Posterior vena cava (tissue), 2 donors: ENCODE results near the gene LETM1. TPM values are rescaled to one million over a fixed set of nuclear protein-coding genes. Genes with fewer than 3 reads are reported as not detected.
A peak's percentile ranks its signal among the peaks of the same experiment; 100 is the strongest.

Source experiments
- DNase-seq: peaks from one replicate; pipeline ENCODE4 v3.0.0-alpha.2; 2020; ENCODE audit warnings: low spot score
- intact Hi-C, 2 donors: fragments of 100-400 bp; cut with DNase I; formaldehyde crosslinking; loops; one replicate each; pipeline versions ENCODE4 v1.14.1 to v1.14.2; 2022 to 2023
- long read RNA-seq, 2 donors: library from polyadenylated mRNA; unstranded; transcript quantifications; one replicate each; pipeline ENCODE4 v2.0.0, GENCODE V29; 2020 to 2021
- total RNA-seq, 2 donors: library from RNA; stranded (reverse); fragmentation: NEBNext Ultra II Directional; extraction: Animal tissue kit (Norgen Biotek cat#: 25700); gene quantifications; one replicate each; pipeline ENCODE4 v1.2.1, GENCODE V29; 2021
- donor health status: DM: yes; HTN: yes; CAD: no.
- donor health status: DM: yes; HTN: yes; CAD: no.

The LETM1 gene
- 10 to 100 TPM; 22.0 to 25.7 TPM for total RNA-seq
- long read RNA-seq, donor 1, full-length matches to known transcripts = 3 of 11 reads
- long read RNA-seq, donor 1, partial matches to known transcripts = 3 of 11 reads
- long read RNA-seq, donor 1, other reads (novel, unspliced or antisense) = 5 of 11 reads
- long read RNA-seq, donor 2, full-length matches to known transcripts = 11 of 29 reads
- long read RNA-seq, donor 2, partial matches to known transcripts = 11 of 29 reads
- long read RNA-seq, donor 2, other reads (novel, unspliced or antisense) = 7 of 29 reads

DNA sequence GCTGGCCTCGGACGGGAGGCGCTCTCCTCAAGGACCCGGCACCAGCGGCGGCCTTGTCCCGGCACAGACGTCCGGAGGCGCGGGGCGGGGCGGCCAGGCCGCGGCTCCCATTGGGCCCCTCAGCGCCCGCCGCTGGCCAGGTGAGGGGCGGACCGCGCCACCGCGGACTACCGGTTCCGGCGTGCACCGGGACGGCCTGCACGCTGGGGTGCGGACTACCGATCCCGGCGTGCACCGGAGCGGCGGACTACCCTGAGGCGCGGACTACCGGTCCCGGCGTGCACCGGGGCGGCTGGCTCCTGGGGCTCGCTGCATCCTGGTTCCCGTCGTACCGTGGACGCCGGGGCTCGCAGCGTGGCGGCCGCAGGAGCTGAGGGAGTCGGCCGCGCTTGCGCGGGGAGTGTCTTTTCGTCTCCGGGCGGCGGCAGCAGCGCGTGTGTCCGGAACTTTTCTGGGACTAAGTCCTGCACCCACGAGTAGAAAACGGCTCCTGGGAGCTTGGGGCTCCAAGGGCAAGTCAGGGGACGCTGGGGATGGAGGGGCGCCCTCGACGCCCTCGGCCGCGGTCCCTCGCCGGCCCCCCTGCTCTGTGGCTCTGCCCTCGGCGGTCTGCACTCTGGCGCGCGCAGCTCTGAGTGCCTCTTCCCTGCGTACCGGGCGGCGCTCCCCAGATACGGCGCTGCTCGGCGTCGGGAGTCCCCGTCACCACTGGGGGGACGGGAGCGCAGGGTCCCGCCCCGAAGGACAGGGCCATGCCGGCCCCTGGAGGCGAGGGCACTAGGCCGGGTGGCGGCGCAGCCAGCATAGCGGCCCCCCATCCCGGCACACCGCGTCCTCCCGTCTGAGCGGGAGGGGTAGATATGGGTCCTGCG is at the start of gene LETM1:
TSS of gene LETM1 (minus strand) at position 86 of the 872 bp plus-strand sequence. CDS start 206 bp downstream, outside the sequence.
- peak; percentile 99 for DNase-seq
- intact Hi-C loops = no loop called here

DNA sequence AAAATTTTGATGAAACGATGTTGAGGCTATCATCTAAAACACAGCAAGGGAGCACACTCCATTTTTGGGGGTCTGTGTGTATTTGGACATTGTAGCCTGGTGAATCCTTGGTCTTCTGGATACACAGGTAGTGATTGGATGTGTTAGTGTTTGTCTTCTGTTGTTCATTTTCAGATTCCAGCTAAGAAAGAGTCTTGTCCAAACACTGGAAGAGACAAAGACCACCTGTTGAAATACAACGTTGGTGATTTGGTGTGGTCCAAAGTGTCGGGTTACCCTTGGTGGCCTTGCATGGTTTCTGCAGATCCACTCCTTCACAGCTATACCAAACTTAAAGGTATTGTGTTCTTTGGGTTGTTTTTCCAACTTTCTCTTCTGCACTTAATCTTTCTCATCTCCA is 48.1 kb upstream of the LETM1 start:
- no peak for DNase-seq
- intact Hi-C loops = no loop called here

DNA sequence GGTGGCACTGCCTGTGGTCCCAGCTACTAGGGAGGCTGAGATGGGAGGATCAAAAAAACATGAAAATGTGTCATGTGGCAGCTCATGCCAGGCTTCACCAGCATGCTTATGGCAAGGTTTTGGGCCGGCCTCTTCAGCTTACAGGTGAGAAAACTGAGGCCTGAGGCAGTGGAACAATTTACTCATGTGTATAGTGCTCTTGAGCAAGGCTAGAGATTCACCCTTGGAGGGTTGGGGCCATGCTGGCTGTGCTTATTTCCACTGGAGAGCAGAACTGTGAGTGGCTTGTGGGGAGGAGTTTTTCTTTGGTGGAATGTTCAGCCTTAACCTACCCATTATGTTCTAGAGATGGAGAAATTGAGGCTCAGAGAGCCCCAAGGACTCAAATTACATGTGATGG is 47.1 kb upstream of the LETM1 start:
- intact Hi-C loops = no loop called here
- DNase-seq = no peak

DNA sequence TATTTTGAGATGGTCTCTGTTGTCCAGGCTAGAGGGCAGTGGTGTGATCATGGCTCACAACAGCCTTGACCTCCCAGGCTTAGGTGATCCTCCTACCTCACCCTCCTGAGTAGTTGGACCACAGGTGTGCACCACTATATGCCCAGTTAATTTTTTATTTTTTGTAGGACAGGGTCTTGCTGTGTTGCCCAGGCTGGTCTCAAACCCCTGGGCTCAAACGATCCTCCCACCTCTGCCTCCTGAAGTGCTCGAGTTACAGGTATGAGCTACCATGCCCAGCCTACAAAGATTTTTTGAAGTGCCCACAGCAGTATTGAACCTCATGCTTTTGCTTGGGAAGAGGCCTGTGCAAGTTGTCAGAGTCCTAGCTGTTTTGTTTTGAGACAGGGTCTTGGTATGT is 46.3 kb upstream of the LETM1 start:
- intact Hi-C loops = no loop called here
- DNase-seq = peak; percentile 13

DNA sequence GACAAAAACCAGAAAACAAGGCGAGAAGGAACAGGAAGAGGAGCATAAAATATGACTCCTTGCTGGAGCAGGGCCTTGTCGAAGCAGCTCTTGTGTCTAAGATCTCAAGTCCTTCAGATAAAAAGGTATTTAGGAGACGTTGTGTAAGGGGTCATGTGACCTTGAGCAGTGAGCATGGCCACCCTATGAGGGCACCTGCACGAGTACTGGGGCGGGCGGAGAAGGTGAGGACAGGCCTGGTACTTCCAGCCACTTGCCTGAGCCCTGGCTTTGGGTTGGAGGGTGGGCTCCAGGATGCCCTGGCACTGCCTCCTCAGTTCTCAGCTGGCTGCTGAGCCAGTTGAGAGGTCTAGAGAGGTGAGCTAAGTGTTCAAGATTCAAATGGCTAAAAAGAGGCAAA is 45.2 kb upstream of the LETM1 start:
- intact Hi-C loops = no loop called here
- no peak for DNase-seq

DNA sequence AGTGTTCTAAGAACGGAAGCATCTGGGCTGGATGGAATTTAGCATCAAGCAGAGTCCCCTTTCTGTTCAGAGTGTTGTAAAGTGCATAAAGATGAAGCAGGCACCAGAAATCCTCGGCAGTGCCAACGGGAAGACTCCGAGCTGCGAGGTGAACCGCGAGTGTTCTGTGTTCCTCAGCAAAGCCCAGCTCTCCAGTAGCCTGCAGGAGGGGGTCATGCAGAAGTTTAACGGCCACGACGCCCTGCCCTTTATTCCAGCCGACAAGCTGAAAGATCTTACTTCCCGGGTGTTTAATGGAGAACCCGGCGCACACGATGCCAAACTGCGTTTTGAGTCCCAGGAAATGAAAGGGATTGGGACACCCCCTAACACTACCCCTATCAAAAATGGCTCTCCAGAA is 44.7 kb upstream of the LETM1 start:
- intact Hi-C loops = no loop called here
- no peak for DNase-seq

DNA sequence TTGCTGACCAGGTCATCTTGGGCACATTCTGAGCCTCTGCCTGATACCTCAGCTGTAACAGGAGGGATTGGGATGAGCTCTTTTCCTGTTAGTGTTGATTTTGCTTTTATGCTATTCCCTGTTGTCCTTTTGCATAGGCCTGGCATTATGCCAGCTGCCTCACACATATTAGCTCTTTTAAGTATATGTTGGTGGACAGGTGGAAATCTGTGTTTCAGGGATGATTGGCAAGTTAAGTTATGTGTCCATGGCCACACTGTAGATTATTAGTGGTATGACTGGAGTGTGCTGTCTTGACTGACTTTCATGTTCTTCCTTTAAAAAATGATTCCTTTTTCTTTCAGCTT is 44.1 kb upstream of the LETM1 start:
- intact Hi-C loops = no loop called here
- no peak for DNase-seq

DNA sequence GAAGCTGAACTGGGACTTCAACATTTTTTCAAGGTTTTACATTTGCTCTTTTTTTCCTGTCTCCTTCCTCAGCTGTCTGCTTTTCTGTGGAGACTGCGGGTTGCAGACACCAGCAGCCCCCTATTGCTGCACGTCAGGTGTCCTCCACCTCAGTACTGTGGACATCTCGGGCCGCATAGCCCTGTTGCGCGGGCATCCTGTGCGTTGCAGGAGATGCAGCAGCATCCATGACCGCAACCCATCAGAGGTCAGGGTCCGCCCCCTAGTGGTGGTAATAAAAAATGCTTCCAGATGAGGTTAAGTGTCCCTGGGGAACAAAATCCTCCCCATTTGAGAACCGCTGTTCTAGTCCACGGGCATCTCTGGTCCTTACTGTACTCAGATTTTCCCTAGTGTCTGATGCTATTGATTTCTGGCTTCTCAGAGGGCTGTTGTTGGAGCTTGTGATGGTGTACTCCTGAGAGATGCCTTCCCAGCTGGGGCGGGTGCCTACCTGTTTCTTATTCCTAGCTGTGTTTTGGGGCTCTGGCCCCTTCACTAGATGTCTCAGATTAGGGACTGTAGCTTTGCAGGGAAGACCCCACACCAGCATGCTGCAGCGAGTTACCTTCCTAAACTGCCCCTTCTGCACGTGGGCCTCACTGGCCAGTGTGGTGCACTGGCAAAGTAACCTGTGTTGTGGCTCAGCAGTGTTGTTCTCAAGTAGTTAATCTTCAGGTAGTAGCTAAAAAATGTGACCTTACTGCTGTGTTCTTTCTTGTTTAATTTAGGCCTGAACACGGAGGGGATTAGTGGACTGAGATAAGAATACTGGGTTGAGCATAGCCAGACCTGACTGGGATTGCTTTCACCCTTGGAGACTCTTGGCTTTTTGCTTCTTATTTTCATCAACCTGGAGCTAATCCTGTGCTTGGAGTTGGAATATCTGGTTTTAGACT is 43.5 kb upstream of the LETM1 start:
- intact Hi-C loops = loop anchor here (5.0 kb wide), 1 partner anchor 152 kb away; no protein-coding TSS in a partner anchor
- peak; percentile 84 for DNase-seq

DNA sequence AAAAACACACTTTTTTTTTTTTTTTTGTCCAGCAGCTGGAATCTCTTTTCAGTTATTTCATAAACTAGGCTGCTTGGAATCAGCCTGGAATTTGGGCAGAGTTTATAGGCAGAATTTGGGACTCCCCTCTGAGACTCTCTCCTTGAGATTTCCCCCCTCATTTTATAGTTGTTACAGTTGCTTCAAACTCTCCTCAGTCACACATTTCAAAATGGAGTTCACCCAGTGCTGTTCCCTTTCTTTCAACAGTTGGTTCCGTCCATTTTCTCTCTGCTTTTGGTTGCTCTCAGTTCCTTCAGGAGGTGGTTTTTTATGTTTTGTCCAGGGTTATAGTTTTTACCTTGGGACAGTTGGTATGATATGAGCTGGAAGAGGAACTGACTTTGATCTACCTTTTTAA is 42.7 kb upstream of the LETM1 start:
- no peak for DNase-seq
- intact Hi-C loops = loop anchor here (5.0 kb wide), 1 partner anchor 151 kb away; no protein-coding TSS in a partner anchor

DNA sequence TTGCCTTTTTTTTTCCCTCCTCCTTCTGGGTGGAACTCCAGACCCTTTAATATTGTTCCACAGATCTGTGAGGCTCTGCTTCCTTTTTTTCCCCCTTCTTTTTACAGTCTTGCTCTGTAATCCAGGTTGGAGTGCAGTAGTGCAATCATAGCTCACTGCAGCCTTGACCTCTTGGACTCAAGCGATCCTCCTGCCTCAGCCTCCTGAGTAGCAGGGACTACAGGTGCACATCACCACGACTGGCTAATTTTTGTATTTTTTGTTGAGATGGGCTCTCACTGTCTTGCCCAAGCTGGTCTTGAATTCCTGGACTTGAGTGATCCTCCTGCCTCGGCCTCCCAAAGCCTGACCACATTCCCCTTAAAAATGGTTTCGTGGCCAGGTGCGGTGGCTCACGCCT is 42.1 kb upstream of the LETM1 start:
- no peak for DNase-seq
- intact Hi-C loops = loop anchor here (5.0 kb wide), 1 partner anchor 151 kb away; no protein-coding TSS in a partner anchor

DNA sequence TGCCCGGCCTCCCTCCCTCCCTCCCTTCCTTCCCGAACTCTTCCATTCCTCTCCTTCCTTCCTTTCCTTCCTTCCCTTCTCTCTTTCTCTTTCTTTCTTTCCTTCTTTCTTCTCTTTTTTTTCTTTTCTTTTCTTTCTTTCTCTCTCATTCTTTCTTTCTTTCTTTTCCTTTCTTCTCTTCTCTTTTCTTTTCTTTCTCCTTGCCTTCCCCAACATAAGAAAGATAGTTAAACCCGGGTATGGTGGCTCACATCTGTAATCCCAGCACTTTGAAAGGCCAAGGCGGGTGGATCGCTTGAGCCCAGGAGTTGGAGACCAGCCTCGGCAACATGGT is 40.7 kb upstream of the LETM1 start:
- intact Hi-C loops = loop anchor here (5.0 kb wide), 1 partner anchor 149 kb away; no protein-coding TSS in a partner anchor
- no peak for DNase-seq

DNA sequence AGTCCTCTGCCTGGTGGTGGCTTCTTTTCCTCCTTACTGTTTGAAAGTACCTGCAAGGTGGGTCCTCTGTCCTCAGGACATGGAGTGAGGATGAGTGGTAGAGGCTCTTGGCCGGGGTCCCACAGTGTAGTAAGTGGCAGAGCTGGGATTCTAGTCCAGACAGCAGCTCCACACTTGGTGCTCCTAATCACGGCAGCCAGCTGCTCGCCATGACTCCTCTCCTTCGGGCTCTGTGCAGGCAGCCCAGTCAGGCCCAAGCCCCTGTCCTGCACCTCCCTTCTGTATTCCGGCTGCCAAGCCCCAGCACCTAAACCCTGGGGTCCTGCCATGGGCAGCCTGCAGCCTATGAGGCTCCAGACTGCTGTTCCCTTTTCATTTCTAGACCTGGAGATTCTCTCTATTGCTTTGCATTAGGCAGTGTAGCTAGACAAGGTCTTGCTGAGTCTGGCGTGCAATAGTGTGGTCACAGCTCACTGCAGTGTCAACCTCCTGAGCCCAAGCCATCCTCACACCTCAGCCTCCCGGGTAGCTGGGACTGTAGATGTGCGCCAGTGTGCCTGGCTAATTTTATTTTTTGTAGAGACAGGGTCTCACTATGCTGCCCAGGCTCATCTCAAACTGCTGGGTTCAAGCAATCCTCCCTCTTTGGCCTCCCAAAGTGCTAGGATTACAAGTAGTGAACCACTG is 40.2 kb upstream of the LETM1 start:
- intact Hi-C loops = loop anchor here (5.0 kb wide), 1 partner anchor 149 kb away; no protein-coding TSS in a partner anchor
- no peak for DNase-seq

DNA sequence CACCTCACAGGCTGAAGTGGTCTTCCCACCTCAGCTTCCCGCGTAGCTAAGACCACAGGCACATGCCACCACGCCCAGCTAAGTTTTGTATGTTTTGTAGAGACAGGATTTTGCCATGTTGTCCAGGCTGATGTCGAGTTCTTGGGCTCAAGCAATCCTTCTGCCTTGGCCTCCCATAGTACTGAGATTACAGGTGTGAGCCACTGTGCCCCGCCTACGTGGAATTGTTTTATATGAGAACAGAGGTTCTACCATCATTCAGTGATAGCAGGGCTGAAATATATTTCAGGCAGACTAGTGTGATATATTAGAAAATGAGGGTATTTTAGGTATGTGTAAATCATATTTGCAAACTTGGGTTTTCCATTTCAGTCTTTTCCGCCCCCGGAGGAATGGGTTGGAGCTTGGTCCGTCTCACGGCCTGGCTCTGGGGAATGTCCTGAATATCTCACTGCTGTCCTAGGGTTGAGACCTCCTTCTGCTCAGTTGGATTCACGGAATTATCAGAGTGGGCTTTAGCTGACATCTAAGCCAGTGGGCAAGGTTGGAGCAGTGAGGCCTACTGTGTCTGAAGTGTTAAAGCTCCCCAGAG is 35.1 kb upstream of the LETM1 start:
- no peak for DNase-seq
- intact Hi-C loops = no loop called here

DNA sequence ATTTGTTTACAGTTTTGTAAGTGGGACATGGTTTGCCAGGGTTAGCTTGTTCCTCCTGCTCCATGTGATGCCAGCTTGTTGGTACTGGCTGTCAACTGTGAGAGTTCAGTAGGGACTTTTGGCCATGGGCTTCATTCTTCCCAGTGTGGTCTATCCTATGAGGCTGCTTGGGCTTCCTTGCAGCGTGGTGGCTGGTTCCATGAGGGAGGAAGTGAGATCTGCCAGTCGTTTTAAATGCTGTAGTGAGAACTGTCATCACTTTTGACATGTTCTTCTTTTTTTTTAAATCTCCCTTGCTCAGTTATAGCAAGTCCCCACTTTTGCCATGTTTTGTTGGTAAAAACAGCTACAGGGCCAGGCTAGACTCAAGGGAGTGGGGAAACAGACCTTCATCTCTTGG is 31.1 kb upstream of the LETM1 start:
- intact Hi-C loops = no loop called here
- no peak for DNase-seq

DNA sequence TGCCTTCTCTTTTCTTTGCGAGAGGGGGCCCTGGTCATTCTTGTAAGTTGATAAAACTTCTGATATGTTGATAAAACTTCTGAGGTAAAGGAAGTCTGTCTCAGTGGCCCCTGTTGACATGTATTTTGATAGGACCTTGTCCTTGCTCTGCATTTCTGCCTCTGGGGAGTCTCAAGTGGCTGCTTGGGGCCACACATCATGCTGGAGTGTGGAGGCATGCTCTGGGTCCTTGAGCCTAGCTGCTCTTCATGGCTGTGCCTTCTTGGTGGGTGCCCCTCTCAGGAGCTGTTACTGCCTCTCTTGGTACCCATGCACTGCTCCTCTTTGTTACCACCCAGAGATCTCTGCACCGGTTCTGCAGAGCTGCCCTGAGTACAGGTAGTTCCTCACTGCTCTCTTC is 29.5 kb upstream of the LETM1 start:
- no peak for DNase-seq
- intact Hi-C loops = no loop called here

DNA sequence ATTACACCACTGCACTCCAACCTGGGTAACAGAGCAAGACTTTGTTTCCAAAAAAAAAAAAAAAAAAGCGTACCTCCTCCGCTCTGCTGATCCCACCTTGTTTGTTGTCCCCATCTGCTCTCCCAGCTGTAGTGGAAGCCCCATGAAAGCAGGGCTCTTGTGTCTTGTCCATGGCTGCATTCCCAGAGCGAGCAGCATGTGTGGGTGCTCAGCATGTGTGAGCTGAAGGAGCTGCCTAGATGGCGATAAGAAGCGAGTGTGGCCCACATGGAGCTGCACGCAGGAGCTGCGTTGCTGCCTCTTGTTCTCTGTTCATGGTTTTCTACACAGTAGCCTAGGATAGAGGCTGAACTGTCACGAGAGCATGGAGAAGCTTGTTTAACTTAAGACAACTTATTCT is 27.6 kb upstream of the LETM1 start:
- intact Hi-C loops = no loop called here
- no peak for DNase-seq

DNA sequence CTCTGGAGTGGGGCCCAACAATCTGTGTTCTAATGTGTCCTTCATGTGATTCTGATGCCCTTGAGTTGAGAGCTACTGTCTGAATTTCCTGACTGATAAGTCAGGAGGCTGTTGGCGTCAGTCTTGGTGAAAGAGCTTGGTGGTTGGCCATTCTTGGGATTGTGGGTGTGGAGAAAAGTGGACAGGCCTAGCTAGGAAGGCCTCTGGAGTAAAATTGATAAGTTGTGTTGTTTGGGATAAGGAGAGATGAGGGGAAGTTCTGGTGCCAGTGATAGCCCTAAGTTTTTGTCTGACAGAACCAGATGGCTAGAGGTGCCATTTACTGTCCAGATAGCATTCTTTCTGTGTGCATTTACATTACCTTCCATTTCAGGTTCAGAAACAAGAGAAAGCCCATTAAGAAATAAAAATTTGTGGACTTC is 26.9 kb upstream of the LETM1 start:
- DNase-seq = no peak
- intact Hi-C loops = loop anchor here in 1 of 2 donors (1.0 kb wide), 1 partner anchor 44 kb away; no protein-coding TSS in a partner anchor

DNA sequence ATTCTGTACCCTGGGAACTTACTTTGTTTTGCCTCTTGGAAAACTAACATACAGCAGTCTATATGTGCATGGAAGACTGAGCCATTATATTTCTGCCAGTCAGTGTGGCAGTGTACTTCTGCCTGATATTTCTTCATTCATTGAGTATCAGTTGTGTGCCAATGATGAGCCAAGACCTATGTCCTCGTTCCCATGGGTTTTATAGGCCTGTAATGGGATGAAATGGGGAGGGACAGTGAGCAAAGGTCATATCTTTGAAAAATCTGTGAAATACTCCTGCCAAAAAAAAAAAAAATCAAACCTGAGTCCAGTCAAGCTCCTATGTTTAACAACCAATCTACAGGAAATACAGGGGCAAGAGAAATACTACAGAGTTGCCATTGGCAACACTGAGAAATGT is 24.4 kb upstream of the LETM1 start:
- no peak for DNase-seq
- intact Hi-C loops = no loop called here

DNA sequence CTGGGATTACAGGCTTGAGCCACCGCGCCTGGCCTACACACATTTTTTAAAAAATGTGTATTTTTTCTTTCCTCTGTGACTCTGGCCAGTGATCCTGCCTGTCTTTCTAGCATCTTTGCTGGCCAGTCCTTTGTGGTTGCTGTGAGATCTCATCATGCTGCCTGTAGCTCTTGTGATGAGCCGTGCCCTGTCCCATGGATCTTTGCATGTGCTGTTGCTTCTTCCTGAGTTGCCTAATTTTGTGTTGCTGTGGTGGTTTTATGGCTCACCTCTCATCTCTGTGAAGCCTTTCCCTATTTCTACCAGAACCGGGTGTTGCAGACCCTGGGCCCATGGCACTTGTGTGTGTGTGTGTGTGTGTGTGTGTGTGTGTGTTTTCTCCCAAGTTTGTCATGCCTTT is 23.5 kb upstream of the LETM1 start:
- intact Hi-C loops = no loop called here
- no peak for DNase-seq
